DMS 273 (cell line): ENCODE results near the gene DENND1B.
A peak's percentile ranks its signal among the peaks of the same experiment; 100 is the strongest.
"Not testable (repeated sequence)": the region's sequence is repeated elsewhere in the genome, so short reads cannot be mapped to it uniquely, and the experiment has no call there.

ENCODE experiments used
- DNase-seq: peaks from one replicate; lab custom pipeline; 2025; ENCODE audit not compliant: unreplicated experiment; lab: John Stamatoyannopoulos, UW

The DENND1B gene

DNA sequence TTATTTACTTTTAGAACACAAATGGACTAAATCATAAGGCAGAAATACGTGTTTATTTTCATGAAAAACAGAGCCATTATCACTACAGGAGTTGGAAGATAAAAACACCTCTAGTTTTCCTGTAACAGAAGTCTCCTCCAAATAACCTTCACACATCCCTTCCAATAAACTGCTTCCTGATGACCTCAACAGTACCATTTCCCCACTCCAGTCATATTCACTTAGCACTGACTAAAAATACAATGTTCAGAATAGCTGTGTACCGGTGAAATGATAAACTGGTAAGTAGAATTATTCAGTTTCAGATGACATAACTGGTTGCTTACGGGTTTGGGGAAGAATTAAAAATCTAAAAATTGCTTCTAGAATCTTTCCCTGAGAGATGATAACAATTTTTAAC, 137.9 kb downstream of the DENND1B start:
- no peak for DNase-seq

DNA sequence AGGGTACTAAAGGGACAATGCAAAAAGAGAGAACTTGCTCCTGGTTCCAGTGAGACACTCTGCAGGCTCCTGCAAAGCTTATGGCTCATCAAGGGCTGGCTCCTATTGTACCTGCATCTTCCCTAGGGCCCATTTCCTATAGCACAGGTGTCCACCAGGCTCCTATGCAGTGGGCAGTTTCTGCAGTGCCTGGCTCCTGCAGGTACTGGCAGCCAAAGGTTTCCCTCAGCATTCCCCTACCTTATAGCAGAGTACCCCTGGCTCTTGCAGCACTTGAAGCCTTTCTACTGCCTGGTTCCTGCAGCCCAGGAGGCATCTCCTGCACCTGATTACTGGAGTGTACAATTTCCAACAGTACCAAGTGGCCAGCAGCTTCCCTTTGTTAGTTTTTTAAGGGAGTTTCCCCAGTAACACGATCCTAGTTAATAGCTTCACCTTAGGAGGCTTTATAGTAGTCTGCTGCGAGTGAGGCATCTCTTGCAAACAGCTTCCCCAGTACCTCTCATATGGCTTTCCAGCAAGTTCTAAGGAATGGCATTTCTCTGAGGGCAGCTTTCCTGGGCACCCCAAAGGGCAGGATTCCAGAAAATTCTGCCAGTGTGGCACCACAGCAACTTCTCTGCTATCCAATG, 141.7 kb downstream of the DENND1B start:
- no peak for DNase-seq

DNA sequence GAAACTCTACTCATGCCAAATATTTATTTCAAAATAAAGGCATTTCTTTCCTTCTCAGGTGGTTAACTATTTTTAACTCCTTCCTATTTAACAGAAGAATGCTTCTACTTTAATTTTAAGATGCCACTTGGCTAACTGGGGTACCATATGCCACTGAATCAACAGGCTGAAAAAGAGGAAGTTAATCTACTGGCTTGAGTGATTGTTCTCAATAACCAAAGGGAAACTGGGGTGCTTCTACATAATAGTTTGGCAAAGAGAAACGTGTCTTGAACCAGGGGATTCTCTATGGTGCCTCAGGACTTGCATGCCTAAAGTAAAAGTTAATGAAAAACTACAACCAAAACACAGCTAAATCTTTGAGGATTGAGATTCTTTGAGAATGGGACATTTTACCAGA, 142.6 kb downstream of the DENND1B start:
- DNase-seq: no peak

DNA sequence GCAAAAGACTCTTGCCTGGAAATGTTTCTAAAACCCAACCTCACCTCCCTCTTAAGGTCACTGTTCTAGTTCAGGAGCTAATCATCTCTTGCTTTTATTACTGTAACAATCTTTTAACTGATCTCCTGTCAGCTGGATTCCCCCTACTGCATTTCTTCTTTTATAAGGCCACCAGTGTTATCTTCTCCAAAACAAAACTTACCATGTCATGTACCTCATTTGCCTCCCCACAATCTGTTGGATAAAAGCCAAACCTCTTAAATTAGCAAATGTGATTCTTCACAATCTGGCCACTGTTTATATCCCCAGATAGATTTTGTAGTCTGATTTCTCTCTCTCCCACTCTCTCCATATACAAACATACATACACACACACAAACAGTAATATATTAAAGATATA, 143.3 kb downstream of the DENND1B start:
- peak; percentile 15 for DNase-seq

DNA sequence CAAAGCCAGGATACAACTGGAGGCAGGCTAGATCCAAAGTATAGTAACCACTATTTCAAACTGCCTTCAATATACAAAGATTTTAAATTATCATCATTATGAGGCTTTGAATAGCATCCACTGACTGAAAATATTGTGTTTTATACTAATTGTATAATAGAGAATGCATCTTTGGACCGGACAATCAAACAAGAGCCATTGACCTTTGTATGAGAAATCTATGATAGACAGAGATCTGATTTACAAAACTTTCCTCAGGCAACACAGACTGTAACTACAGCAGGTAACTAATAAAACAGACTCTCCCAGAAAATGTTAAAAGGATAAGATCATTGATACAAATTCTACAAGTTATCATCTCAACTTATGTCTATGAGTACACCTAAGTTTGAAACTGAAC, 152.9 kb downstream of the DENND1B start:
- DNase-seq: no peak

DNA sequence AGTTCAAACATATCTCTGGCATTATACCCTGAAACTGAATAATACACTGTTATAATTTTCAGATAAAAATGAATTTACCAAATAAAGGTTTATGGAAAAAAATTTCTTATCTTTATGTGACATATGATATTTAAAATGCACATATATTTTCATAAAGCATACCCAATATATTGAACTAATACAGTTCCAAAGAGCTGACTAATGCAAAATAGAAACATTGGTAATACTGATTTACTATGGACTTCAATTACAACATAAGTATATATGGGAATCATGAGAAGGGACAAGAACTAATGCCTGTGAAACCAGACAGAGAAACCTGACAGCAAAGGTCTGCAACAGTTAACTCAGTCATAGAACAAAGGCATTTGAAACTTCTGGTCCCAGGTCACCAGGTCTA, 153.5 kb downstream of the DENND1B start:
- no peak for DNase-seq

DNA sequence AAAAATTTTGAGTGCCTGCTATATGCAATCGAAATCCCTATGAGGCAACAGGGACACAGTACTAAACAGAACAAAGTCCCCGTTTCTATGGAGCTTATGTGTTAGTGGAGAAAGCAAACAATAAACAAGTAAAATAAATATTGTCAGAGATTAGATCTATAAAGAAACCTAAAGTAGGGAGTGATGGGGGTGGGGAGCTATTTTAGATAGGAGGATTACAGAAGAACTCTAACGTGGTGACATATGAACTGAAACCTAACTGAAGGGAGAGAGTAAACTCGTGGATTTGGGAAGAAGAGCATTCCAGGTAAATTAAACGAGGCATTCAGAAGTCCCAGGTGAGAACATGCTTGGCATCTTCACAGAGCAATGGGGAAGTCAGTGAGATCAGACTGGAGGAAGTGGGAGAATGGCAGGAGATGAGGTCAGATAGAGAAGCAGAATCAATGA, 154.5 kb downstream of the DENND1B start:
- DNase-seq: no peak

DNA sequence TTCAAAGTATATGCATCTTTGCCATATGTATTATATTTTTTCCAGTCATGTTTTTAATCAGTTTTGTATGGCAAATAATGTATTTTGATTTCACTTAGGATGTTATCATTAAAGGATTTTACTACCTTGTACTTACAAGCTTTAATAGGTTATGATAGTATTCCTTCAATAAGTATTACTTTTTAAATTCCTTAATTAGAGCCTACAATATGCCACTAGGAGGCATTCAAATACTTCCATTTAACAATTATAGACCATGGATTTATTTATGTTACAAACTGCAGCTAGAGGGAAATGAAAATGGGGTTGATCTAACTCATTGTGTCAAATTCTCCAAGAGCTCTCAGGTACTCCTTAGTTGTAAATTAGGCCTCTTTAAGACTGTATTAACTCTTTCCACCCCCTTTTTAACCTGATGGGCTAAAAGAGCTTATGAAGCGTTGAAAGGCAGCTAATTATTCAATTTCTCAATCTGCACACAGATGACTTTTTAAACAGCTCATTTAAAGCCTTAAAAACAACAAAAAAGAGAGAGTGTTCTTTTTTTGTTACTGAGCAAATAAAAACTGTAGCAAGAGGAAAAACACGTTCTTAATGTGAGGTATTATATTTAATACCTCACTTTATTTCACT, 156.2 kb downstream of the DENND1B start:
- peak; percentile 54 for DNase-seq

DNA sequence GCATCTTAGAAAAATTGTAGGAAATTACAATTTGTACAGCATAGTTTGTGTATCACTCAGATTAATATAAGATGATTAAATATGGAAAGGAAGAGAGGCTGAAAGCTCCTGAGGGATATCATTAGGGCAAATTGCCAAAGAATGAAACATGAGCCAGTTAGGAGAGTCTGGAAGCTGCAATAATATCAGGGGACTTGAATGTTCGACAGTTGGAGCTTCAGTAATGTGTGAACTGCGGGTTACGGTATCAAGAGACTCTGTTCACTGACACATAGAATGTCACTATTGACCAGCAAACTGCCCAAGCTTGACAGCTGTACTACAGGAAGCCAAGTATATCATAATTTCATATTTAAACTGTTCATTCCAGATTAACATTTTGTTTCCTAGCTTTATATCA, 157.2 kb downstream of the DENND1B start:
- DNase-seq: peak; percentile 52

DNA sequence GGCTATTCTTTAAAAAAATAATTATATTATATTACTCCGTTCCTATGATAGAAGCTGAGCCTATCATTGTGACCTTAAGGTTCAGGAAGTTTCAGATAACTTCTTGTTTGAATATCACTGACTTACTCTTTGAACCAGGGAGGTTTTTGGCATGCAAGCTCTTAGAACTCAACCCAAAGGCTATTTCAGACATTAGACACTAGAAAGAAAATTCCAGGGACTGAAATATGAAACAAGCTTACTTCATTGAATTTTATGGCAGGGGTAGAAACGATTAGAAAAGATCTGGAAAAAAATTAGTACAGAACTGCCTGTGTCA, 159.6 kb downstream of the DENND1B start:
- DNase-seq: no peak

DNA sequence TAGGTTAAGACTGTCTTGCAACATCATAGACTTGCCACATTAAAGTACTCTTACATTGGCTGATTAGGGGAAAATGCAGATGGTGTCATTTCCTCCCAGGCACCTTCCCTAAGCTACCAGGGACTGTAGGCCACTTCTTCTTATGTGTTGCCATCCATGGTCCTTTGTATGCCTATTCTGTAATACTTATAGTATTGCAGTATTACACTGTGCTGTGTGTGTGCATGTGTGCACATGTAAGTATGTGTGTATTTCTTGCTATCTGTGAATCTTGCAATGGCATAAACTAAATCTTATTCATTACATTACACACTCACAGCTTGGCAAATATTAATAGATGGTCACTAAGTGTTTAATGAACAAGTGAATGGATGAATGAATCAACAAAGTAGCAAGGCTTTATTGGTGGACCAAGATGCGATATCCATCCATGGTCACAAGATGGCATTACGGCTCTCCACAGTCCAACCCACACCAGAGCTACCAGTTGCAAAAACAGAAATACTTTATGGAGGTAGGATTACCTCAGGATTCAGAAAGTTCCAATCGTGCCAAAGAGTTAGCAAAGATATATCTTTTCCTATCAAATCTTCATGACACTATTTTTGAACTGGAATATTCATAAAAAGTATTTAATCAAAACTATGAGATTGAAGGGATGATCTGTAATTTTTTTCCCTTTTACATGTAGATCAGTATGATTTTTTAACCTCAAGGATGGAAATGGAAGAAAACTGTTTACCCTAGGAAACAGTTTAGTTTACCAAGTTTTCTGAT, 160.2 kb downstream of the DENND1B start:
- peak; percentile 63 for DNase-seq

DNA sequence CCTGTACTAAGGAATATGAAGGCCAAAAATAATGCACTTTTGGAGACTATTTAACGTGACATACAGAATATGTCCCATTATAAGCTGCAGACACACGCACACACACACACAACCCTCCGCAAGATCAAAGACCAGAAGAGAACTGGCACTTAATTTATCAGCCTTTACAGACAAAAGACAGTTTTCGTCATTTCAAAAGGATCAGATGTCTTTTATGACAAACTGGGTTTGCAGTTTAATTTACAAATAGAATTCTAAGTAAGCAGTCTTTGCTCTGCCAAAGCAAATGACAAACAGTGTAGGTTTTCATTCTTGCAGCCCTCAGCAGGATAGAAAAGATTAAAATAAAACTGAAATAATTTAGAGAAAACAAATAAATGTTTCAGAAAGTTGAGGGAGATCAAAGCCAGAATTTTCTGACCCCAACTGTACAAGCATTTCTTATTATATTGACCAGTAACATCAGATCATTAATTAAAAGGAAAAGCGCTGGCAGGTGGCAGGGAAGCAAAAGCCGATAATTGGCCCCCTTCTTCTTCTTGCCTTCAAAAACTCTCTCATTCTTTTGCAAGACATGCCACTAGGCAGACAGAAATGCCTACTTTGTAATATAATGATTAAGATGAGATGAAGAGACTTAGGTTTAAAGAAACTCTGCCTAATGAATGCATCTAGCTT, 169.0 kb downstream of the DENND1B start:
- DNase-seq: no peak

DNA sequence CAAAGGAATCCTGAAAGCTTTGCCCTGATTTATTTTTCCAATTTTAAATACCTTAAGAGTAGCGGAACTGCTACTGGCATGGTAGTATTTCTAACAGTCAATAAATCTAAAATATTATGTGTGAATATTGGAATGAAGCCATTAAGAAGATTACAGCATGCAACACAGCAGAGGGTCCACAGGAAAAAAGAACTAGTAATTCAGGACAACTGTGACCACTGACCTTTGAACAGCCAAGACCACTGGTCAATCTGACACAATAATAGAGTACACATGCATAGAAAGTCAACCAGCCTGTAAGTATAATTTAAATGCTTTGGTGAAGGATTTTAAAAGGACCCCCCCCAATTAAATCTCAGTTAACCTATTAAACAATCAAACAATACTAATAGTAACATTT, 171.0 kb downstream of the DENND1B start:
- DNase-seq: no peak

DNA sequence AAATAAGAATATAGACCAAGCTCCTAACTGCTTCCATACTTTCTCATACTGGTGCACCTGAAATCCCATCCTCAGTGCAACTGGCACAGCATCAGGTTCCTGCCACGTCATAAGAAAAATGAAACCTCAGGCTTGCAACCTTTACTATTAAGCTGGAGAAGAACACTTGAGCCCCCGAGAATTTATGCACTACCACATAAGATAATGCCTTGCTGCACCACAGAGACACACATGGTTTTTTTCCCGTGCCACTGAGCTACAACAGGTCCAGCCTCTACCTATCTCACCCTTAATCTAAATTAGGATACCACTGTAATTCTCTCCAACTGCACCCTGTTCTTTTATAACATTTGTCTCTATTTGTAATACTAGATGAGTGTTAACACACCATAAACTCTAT, 174.5 kb downstream of the DENND1B start:
- DNase-seq: no peak

DNA sequence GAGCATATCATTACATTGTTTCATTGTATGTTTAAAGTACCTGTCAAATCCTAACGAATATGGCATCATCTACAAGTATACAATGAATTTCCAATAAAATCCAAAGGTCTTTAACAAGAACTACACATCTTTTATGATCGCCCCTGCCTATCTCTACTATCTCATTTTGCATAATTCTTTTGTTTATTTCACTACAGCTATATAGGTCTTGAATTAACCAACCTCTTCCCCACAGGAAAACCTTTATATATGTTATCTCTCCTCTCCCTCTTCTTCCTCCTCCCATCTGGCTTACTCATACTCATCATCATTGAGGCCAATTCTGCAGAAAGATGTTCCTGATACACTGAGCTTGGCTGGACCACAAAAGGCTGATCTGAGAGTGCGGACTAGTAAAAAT, 175.5 kb downstream of the DENND1B start:
- no peak for DNase-seq

DNA sequence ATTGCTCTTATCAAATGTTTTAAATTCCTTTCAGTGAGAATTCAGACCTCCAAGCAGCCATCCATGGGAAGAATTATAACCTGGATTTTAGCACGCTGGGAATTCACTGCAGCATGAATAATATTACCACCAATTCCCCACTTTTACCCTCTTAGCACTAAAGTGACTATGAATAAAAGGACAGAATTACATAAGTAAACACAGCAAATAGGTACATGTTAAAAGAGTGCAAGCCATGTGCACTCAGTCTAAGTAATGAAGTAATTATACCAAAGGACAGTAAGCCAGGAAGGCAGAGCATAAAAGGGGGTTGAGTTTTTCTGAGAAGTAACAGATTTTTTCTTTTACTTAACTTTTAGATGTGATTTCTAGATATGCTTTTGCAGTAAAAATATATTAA, 176.3 kb downstream of the DENND1B start:
- no peak for DNase-seq

DNA sequence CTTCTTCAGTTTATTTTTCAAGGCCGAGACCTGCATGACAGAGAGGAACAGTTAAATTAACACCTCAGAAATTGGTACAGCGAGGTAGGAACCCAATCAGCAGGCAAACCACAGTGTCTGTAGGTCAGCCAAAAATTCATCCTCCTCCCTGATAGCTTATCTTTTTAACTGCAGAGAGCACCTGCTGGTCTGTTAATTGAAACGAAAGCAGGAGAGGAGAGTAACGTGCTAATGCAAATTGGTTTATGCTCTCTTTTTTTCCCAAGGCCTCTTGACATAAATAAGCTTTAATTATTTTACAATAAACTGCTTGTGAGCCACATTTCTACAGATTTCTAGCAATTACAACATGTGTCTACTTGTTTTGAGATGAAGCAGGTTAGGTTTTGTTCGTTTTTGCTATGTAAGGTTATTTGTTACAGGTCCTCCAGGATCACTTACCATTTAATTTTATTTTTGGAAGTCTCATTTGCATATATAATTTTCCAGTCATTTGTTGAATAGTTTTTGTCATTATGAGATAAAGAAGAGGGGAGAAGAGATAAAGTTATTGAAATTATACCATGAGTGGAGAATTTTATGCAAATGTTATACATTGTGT, 179.9 kb downstream of the DENND1B start:
- peak; percentile 12 for DNase-seq

DNA sequence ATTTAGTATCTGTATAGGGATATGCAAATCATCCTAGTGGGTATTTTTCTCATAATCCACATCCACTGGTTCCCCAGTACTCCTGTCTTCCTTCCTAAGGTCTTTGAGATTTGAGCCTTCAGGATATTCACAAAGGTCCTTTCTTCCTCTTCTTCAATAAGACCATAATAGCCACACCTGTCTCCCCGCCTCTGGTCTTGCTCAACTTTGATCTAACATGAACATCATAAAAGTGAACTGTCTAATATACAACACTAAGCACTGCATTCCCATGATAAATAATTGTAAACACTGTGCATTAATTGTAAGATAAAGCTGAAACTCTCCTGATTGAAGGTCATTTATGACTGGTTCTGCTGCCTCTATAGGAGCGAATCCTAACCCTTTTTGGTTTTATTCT, 184.6 kb downstream of the DENND1B start:
- no peak for DNase-seq

DNA sequence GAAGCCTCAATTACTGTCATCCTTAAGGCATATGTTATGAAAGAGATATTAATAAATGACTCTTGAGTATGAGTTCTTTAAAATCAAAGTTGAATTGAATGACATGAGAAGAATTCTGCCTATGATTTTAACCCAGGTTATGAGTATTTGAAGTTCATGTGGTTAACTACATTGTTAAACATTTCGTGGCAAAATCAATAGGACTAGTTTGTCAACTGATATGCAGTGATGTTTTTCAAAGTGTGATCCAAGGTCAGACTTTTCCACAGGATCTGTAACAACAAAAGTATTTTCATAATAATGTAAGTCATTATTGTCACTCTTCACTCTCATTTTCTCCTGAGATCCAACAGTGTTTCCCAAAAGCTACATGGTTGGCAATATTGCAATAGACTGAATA, 189.5 kb downstream of the DENND1B start:
- no peak for DNase-seq

DNA sequence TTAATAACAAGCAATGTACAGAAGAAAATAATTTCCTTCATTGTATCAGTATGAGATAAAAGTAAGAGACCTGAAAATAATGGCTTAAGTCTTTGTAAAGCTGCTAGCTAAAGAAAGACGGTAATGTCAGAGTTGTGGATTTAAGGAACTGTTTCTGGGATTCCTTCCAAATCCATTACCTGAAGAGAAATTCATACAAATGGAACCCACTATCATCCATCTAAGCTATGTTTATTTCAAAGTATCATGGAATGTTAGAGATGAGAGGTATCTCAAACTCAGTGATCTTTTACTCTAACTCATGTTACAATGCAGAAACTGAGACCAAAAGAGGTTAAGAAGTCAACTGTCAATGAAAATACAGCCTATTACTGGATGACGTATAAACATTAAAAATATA, 197.7 kb downstream of the DENND1B start:
- no peak for DNase-seq

DNA sequence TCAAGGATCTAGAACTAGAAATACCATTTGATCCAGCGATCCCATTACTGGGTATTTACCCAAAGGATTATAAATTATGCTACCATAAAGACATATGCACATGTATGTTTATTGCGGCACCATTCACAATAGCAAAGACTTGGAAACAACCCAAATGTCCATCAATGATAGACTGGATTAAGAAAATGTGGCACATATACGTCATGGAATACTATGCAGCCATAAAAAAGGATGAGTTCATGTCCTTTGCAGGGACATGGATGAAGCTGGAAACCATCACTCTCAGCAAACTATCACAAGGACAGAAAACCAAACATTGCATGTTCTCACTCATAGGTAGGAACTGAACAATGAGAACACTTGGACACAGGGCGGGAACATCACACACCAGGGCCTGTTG, 199.7 kb downstream of the DENND1B start:
- DNase-seq: not testable (repeated sequence)

DNA sequence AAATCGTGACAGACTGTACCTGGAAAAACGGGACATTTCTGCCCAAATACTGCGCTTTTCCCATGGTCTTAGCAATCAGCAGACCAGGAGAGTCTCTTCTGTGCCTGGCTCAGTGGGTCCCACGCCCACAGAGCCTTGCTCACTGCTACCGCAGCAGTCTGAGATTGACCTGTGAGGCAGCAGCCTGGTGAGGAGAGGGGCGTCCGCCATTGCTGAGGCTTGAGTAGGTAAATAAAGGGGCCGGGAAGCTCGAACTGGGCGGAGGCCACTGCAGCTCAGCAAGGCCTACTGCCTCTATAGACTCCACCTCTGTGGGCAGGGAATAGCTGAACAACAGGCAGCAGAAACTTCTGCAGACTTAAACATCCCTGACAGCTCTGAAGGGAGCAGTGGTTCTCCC, 203.1 kb downstream of the DENND1B start:
- DNase-seq: no peak
